NK-92 (cell line): Measurements from ENCODE around the gene ATP7B.

Source experiments
- DNase-seq: peaks from one replicate; lab custom pipeline; 2025; ENCODE audit not compliant: unreplicated experiment; lab: John Stamatoyannopoulos, UW

The ATP7B gene

GRCh38 chr13:51895906-51896888, 115.1 kb downstream of the ATP7B start:
- DNase-seq = no peak

- no peak for DNase-seq
Measured at GRCh38 chr13:51894239-51894638, 117.0 kb downstream of the ATP7B start.

GRCh38 chr13:51892657-51893056, 118.6 kb downstream of the ATP7B start:
- DNase-seq = no peak

GRCh38 chr13:51887468-51887867, 123.8 kb downstream of the ATP7B start:
- DNase-seq = no peak

GRCh38 chr13:51885651-51886050, 125.6 kb downstream of the ATP7B start:
- no peak for DNase-seq

GRCh38 chr13:51883226-51883600, 128.0 kb downstream of the ATP7B start:
- no peak for DNase-seq
